IPS-20b (cell line): ENCODE results near the gene CYTH4.

Experiments used
- H3K27ac ChIP-seq: one replicate; pipeline ENCODE4 v1.5.1; 2013; ENCODE audit warnings: low read length
- H3K27me3 ChIP-seq: 2 replicates; pipeline ENCODE4 v1.6.1; 2013; ENCODE audit warnings: mild to moderate bottlenecking, low read length, inconsistent platforms; ENCODE audit not compliant: insufficient read depth
- H3K36me3 ChIP-seq: 2 replicates; pipeline ENCODE4 v1.6.1; 2013; ENCODE audit warnings: low read depth, mild to moderate bottlenecking, inconsistent platforms, low read length, moderate library complexity; ENCODE audit not compliant: insufficient read depth
- H3K4me1 ChIP-seq: 2 replicates; pipeline ENCODE4 v1.6.1; 2013; ENCODE audit warnings: mild to moderate bottlenecking, control low read depth, inconsistent platforms, low read length, moderate library complexity; ENCODE audit not compliant: insufficient read depth
- H3K4me3 ChIP-seq: 2 replicates; pipeline ENCODE4 v1.5.1; 2013; ENCODE audit warnings: mild to moderate bottlenecking, low read length, inconsistent platforms
- H3K9ac ChIP-seq: 2 replicates; pipeline ENCODE4 v1.6.1; 2013; ENCODE audit warnings: low read depth, mild to moderate bottlenecking, inconsistent platforms, low read length, moderate library complexity
- H3K9me3 ChIP-seq: 2 replicates; pipeline ENCODE4 v1.6.1; 2013; ENCODE audit warnings: mild to moderate bottlenecking, low read depth, low read length, inconsistent platforms; ENCODE audit not compliant: insufficient read depth

The CYTH4 gene

DNA sequence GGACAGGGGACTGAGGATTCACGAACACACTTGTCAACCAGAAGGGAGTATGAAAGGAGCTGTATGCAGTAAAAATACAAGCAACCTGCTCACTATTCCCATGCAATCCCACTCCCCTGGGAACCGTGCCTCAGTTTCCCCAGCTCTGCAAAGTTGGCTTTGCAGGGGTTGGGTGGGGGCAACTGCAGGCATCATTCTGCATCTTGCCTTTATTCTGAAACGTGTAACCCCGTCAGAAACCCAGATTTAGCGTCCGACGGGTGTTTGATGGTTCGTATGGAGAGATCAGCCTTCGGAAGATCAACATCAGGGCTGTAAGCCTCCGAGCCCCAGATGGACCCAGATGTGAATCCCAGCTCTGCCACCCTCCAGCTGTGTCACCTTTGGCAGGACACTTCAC is 3.6 kb downstream of the CYTH4 start:
- Histone ChIP-seq H3K9ac (no peak overlapping the region), H3K9me3 (no peaks in the 10 kb centered on the region), H3K27me3 (no peaks in the 10 kb centered on the region; the same call in 1 of the 2 replicates), H3K36me3 (no peaks in the 10 kb centered on the region), H3K4me3 (no peak overlapping the region), H3K27ac (no peak overlapping the region), H3K4me1 (peaks cover 5% of the 10 kb centered on the region; the same call in 1 of the 2 replicates)

DNA sequence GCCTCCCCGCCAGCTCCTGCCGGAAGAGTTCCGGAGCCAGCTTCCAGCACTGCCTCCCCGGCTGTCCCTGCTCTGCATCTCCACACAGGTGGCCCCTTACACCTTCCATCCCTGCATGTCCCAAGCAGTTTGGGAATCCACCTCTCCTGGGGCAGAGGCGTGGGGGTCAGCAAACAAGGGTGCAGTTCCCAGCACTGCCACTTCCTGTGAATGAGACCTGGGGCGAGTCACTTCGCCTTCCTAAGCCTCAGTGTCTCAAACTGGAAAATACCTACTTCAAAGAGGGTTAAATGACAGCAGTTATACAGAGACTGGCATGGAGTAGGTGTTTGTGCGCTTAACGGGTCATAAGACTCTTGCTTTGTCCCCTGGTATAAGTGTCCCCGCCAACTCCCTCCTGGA is 5.2 kb downstream of the CYTH4 start:
- Histone ChIP-seq H3K27ac (no peak overlapping the region), H3K4me1 (peaks cover 5% of the 10 kb centered on the region; the same call in 1 of the 2 replicates), H3K9me3 (no peaks in the 10 kb centered on the region), H3K9ac (no peak overlapping the region), H3K27me3 (no peaks in the 10 kb centered on the region; the same call in 1 of the 2 replicates), H3K36me3 (no peaks in the 10 kb centered on the region), H3K4me3 (no peak overlapping the region)

GRCh38 chr22:37288521-37288920 is 6.2 kb downstream of the CYTH4 start:
- Histone ChIP-seq H3K9ac (no peak overlapping the region), H3K4me1 (peaks cover 5% of the 10 kb centered on the region; the same call in 1 of the 2 replicates), H3K27ac (no peak overlapping the region), H3K4me3 (no peak overlapping the region), H3K36me3 (no peaks in the 10 kb centered on the region), H3K9me3 (no peaks in the 10 kb centered on the region), H3K27me3 (no peaks in the 10 kb centered on the region; the same call in 1 of the 2 replicates)

- Histone ChIP-seq H3K4me3 (no peak overlapping the region), H3K9ac (no peak overlapping the region), H3K27ac (no peak overlapping the region), H3K9me3 (no peaks in the 10 kb centered on the region), H3K4me1 (peaks cover 2% of the 10 kb centered on the region; the same call in 1 of the 2 replicates), H3K27me3 (no peaks in the 10 kb centered on the region; the same call in 1 of the 2 replicates), H3K36me3 (no peaks in the 10 kb centered on the region)
Measured at GRCh38 chr22:37289156-37289735, 6.9 kb downstream of the CYTH4 start.

DNA sequence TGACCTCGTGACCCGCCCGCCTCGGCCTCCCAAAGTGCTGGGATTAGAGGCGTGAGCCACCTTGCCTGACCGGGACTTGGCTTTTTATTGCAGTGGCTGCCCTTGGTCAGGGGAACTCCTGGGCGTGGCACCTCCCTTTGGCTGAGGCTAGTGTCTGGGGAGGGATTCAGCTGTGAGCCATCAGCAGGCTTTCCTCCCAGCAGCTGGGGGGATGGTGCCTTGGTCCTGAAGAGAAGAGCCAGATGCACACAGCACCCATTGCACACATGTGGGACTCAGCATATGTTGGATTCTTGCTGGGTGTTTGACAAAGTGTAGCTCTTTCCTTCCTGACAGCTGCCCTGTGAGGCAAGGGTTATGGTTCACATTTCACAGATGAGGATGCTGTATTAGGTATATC is 8.4 kb downstream of the CYTH4 start:
- Histone ChIP-seq H3K9ac (no peak overlapping the region), H3K36me3 (no peaks in the 10 kb centered on the region), H3K4me3 (no peak overlapping the region)

DNA sequence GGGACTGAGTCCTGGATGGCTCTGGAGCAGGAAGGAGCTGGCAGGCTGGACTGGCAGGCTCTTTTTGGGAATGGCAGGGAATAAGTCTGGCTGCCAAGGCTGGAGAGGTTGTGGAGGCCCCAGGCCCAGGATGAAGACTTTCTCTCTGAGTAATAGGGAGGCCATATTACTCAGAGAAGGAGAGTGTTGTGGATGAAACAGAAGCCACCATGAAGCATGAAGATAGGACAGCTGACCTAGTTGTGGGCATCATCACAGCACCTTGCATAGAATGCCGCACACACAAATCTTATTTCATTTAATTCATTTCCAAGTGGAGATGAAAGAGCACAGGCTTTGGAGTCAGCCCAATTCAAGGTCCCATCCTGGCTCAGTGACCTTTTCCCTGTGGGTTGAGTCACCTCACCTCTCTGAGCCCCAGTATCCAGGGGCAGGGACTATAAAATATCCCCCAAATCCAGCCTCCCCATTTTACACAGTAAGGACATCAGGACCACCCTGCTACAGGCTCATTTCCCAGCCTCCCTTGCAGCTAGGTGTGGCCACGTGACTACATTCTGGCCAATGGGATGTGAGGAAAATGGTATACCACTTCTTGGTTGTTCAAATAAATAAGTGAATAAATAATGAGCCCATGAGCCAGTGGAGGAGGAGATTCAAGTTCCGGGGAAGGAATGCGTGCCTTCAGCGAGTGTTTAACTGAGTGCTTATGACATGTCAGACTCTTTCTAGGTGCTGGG is 9.4 kb downstream of the CYTH4 start:
- no peak overlapping the region for H3K27ac ChIP-seq
- H3K4me1 ChIP-seq: no peaks in the 10 kb centered on the region
- H3K9me3 ChIP-seq: no peaks in the 10 kb centered on the region
- no peaks in the 10 kb centered on the region for H3K36me3 ChIP-seq
- H3K9ac ChIP-seq: no peak overlapping the region
- no peaks in the 10 kb centered on the region; the same call in 1 of the 2 replicates for H3K27me3 ChIP-seq
- no peak overlapping the region for H3K4me3 ChIP-seq

More for the DNA sequence above, 8.4 kb downstream of the CYTH4 start:
- H3K27me3 ChIP-seq: no peaks in the 10 kb centered on the region; the same call in 1 of the 2 replicates
- no peaks in the 10 kb centered on the region for H3K4me1 ChIP-seq
- no peak overlapping the region for H3K27ac ChIP-seq
- H3K9me3 ChIP-seq: no peaks in the 10 kb centered on the region

DNA sequence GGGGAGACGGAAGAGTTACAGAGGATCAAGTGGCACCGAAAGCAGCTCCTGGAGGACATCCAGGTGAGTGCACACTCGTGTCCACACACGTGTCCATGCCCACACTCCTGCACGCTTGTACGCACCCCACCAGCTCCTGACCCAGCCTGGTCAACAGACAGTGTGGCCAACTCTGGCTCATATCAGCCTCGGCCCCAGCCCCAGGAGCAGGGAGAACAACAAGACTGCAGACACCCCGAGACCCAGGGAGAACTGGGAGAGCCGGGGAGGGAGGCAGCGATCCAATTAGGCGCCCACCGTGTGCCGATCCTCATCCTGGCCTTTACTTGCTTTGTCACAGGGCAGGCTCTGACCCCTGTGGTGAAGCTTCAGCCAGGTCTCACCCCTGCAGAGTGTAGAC is 10.3 kb downstream of the CYTH4 start:
- no peaks in the 10 kb centered on the region for H3K4me1 ChIP-seq
- H3K27ac ChIP-seq: no peak overlapping the region
- no peaks in the 10 kb centered on the region; the same call in 1 of the 2 replicates for H3K27me3 ChIP-seq
- H3K9ac ChIP-seq: no peak overlapping the region
- H3K4me3 ChIP-seq: no peak overlapping the region
- H3K9me3 ChIP-seq: no peaks in the 10 kb centered on the region
- no peaks in the 10 kb centered on the region for H3K36me3 ChIP-seq

GRCh38 chr22:37293172-37293571 is 10.9 kb downstream of the CYTH4 start:
- H3K27ac ChIP-seq: no peak overlapping the region
- no peaks in the 10 kb centered on the region for H3K9me3 ChIP-seq
- H3K27me3 ChIP-seq: no peaks in the 10 kb centered on the region; the same call in 1 of the 2 replicates
- no peaks in the 10 kb centered on the region for H3K4me1 ChIP-seq
- no peak overlapping the region for H3K9ac ChIP-seq
- no peak overlapping the region for H3K4me3 ChIP-seq
- H3K36me3 ChIP-seq: no peaks in the 10 kb centered on the region

DNA sequence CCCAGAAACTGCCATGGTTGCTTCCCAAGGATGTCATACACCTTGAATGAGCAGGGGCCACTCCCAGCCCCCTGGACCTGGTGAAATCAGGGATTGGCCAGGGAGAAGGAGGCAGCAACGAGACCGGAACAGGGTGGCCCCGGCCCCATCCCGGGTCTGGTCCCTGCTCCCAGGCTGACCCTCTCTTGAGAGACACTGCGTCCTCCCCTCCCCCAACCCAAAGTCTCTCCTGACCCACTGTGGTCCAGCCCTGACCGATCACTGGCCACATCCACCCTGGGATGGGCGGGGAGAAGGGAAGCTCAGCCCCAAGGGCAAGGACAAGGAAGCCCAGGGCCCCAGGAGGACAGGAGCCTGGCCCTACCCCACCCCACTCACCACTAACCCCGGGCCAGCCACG is 12.4 kb downstream of the CYTH4 start:
- Histone ChIP-seq H3K27me3 (no peaks in the 10 kb centered on the region; the same call in 1 of the 2 replicates), H3K36me3 (no peaks in the 10 kb centered on the region), H3K4me3 (no peak overlapping the region), H3K4me1 (no peaks in the 10 kb centered on the region), H3K9me3 (no peaks in the 10 kb centered on the region), H3K27ac (no peak overlapping the region), H3K9ac (no peak overlapping the region; the same call in 1 of the 2 replicates)

DNA sequence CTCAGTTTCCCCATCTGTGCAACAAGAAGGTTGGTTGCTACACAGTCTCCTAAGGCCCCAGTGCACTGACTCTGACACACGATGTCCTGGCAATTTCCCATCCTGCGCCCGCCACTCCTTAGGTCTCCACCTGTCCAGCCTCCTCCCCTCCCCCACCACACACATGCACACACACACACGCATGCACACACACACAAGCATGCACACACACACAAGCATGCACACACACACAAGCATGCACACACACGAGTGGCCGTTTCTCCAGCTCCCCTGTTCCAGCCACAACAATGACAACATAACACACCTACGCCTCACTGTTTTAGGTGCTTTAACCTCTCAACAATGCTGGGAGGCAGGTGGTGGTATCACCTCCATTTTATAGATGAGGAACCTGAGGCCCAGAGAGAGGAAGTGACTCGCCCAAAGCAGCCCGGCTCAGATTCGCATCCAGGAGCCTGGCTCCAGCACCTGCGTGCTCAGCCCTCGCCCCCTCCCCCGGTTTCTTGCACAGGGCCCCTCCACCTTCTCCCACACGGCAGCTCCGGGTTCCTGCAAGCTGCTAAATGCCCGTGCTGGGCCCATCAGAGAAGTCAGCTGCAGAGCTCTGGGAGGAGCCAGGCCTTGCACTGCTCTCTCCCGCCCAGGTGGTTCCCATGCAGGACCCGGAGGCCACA is 13.0 kb downstream of the CYTH4 start:
- Histone ChIP-seq H3K27me3 (no peaks in the 10 kb centered on the region), H3K9me3 (no peaks in the 10 kb centered on the region), H3K4me3 (no peak overlapping the region), H3K27ac (no peak overlapping the region), H3K36me3 (no peaks in the 10 kb centered on the region), H3K4me1 (no peaks in the 10 kb centered on the region), H3K9ac (no peak overlapping the region; the same call in 1 of the 2 replicates)

GRCh38 chr22:37295946-37296345 is 13.6 kb downstream of the CYTH4 start:
- Histone ChIP-seq H3K9me3 (no peaks in the 10 kb centered on the region), H3K9ac (no peak overlapping the region), H3K27me3 (peaks cover 2% of the 10 kb centered on the region), H3K27ac (no peak overlapping the region), H3K36me3 (no peaks in the 10 kb centered on the region), H3K4me3 (no peak overlapping the region), H3K4me1 (no peaks in the 10 kb centered on the region)
